OCI-LY7 (cell line): ENCODE measurements around the gene AUTS2.

Source experiments
- CTCF ChIP-seq: fragments of 200-600 bp; sonication (generic); conservative IDR thresholded peaks from 2 replicates; pipeline ENCODE4 v1.5.1; 2014; ENCODE audit warnings: mild to moderate bottlenecking, antibody characterized with exemption, low read length, moderate library complexity, mixed read lengths
- EZH2phosphoT487 ChIP-seq: fragments of 200-600 bp; sonication (generic); IDR thresholded peaks from 2 replicates; pipeline ENCODE4 v1.6.1; 2018; ENCODE audit warnings: low read depth, borderline replicate concordance, mild to moderate bottlenecking, mixed run types, antibody characterized with exemption, low read length, moderate library complexity, mixed read lengths

GRCh38 chr7:69868921-69869320 lies 270.6 kb downstream of the AUTS2 start:
- no peak for TF ChIP-seq CTCF
- TF ChIP-seq EZH2phosphoT487 = no peak
